KMS-11 (cell line): ENCODE data around the gene SLC8B1.

Experiments used
- H2AFZ ChIP-seq: fragments of 200-600 bp; sonication (generic); 2 replicates; pipeline ENCODE4 v1.6.1; 2016; ENCODE audit warnings: antibody characterized with exemption, mixed run types, low read depth
- H3K27ac ChIP-seq: fragments of 200-600 bp; sonication (generic); 2 replicates; pipeline ENCODE4 v1.6.1; 2016; ENCODE audit warnings: mild to moderate bottlenecking, mixed run types
- H3K27me3 ChIP-seq: fragments of 200-600 bp; sonication (generic); 2 replicates; pipeline ENCODE4 v1.6.1; 2017; ENCODE audit warnings: mild to moderate bottlenecking, low read depth, mixed run types, moderate library complexity; ENCODE audit not compliant: insufficient read depth
- H3K36me3 ChIP-seq: fragments of 200-600 bp; sonication (generic); 2 replicates; pipeline ENCODE4 v1.6.1; 2017; ENCODE audit warnings: mild to moderate bottlenecking, mixed run types; ENCODE audit not compliant: insufficient read depth
- H3K4me1 ChIP-seq: fragments of 200-600 bp; sonication (generic); 2 replicates; pipeline ENCODE4 v1.6.1; 2016; ENCODE audit warnings: mild to moderate bottlenecking, low read depth, mixed run types; ENCODE audit not compliant: poor library complexity, severe bottlenecking
- H3K4me2 ChIP-seq: fragments of 200-600 bp; sonication (generic); 2 replicates; pipeline ENCODE4 v1.7.0; 2016; ENCODE audit warnings: mild to moderate bottlenecking, mixed run types
- H3K4me3 ChIP-seq: fragments of 200-600 bp; sonication (generic); IDR thresholded peaks from 2 replicates; pipeline ENCODE4 v1.6.1; 2017; ENCODE audit warnings: low read depth, low read length, mixed read lengths; ENCODE audit not compliant: insufficient read depth
- H3K79me2 ChIP-seq: fragments of 200-600 bp; sonication (generic); 2 replicates; pipeline ENCODE4 v1.6.1; 2016; ENCODE audit warnings: low read depth, mixed run types; ENCODE audit not compliant: insufficient read depth
- H3K9ac ChIP-seq: fragments of 200-600 bp; sonication (generic); 2 replicates; pipeline ENCODE4 v1.6.1; 2016; ENCODE audit warnings: mild to moderate bottlenecking, mixed run types
- H4K20me1 ChIP-seq: fragments of 200-600 bp; sonication (generic); 2 replicates; pipeline ENCODE4 v1.6.1; 2016; ENCODE audit warnings: mild to moderate bottlenecking, mixed run types; ENCODE audit not compliant: insufficient read depth
- TF ChIP-seq, protein P1 (sequence below): fragments of 200-600 bp; sonication (generic); conservative IDR thresholded peaks from 2 replicates; pipeline ENCODE4 v1.6.1; 2017; ENCODE audit warnings: low read depth, mild to moderate bottlenecking, antibody characterized with exemption, low read length, moderate library complexity, mixed read lengths

The SLC8B1 gene

DNA sequence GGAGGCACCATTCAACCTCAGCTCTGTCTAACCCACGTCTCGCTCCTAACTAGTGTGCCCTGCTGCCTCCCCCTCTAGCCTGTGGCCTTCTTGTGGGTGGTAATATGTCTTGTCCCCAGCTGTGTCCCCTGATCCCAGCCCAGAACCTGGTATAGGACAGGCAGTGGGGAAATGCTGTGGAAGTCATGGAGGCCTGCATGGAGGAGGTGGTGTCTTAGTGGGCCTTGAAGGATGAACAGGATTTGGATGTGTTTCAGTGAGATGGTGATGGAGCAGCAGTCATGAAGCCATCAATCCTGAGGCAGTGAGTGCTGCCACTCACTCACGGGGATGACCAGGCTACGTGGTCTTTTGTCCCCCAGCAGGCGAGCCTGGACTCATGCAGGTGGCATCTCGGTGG is 36.9 kb upstream of the SLC8B1 start:
- no peaks in the 10 kb centered on the region for H3K36me3 ChIP-seq
- H3K4me2 ChIP-seq, result no peak overlapping the region
- H3K79me2 ChIP-seq, result no peaks in the 10 kb centered on the region
- H3K4me3 ChIP-seq, result no peak overlapping the region
- H3K9ac ChIP-seq, result no peak overlapping the region
- H4K20me1 ChIP-seq, result no peaks in the 10 kb centered on the region
- H3K27ac ChIP-seq, result no peak overlapping the region
- TF ChIP-seq, protein P1, sequence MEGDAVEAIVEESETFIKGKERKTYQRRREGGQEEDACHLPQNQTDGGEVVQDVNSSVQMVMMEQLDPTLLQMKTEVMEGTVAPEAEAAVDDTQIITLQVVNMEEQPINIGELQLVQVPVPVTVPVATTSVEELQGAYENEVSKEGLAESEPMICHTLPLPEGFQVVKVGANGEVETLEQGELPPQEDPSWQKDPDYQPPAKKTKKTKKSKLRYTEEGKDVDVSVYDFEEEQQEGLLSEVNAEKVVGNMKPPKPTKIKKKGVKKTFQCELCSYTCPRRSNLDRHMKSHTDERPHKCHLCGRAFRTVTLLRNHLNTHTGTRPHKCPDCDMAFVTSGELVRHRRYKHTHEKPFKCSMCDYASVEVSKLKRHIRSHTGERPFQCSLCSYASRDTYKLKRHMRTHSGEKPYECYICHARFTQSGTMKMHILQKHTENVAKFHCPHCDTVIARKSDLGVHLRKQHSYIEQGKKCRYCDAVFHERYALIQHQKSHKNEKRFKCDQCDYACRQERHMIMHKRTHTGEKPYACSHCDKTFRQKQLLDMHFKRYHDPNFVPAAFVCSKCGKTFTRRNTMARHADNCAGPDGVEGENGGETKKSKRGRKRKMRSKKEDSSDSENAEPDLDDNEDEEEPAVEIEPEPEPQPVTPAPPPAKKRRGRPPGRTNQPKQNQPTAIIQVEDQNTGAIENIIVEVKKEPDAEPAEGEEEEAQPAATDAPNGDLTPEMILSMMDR, result no peak
- no peaks in the 10 kb centered on the region for H3K4me1 ChIP-seq
- no peak overlapping the region for H2AFZ ChIP-seq
- no peaks in the 10 kb centered on the region for H3K27me3 ChIP-seq

DNA sequence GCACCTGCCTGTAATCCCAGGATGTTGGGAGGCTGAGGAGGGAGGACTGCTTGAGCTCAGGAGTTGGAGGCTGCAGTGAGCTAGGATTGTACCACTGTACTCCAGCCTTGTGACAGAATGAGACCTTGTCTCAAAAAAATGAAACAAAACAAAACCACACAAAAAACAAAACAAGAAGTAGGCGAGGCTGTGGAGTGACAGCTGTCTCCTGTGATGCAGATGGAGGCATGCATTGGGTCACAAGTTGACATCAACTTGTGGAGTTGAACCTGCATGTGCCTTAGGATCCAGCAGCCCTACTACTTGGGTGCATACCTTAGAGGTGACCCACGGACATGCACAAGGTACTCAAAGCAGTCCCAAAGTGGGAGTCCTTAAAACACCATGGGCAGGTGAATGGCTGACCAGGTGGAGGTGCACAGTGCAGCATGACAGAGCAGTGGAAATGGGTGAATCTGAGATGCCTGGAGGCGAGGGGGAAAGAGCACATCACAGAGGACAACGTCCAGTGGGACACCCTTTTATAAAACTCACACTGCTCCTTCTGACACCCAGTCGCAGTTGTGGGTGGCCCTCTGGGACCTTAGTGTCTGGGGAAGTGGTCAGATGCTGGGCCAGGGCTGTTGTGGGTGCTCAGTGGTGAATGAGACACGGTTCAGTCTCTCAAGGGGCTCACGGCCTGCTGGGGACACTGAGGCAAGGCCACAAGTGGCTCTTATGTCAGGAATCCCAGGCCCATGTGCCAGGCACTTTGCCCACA is 36.2 kb upstream of the SLC8B1 start:
- no peak overlapping the region for H3K9ac ChIP-seq
- H3K79me2 ChIP-seq, result no peaks in the 10 kb centered on the region
- no peaks in the 10 kb centered on the region for H3K4me1 ChIP-seq
- H4K20me1 ChIP-seq, result no peaks in the 10 kb centered on the region
- no peaks in the 10 kb centered on the region for H3K27me3 ChIP-seq
- no peak overlapping the region for H3K27ac ChIP-seq
- TF ChIP-seq, protein P1, result no peak
- no peak overlapping the region for H3K4me2 ChIP-seq
- no peak overlapping the region for H3K4me3 ChIP-seq
- H2AFZ ChIP-seq, result no peak overlapping the region
- no peaks in the 10 kb centered on the region for H3K36me3 ChIP-seq

DNA sequence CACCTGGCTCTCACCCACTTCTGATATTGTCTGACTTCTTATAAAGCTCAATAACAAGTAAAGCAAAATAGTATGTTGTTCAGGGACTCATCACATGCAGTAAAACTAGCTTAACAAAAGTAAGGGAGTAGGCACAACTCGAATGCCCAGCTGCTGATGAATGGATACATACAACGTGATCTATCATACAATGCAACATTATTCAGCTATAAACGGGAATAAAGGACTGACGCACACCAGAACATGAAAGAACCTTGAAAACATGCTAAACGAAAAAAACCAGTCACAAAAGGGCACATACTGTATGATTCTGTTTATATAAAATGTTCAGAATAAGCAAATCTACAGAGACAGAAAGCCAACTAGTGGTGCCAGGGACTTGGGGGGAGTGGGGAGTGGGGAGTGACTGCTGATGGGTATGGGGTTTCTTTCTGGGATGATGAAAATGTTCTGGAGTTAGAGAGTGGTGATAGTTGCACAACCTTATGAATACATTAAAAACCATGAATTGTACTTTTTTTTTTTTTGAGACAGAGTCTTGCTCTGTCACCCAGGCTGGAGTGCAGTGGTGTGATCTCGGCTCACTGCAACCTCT is 34.6 kb upstream of the SLC8B1 start:
- Histone ChIP-seq H3K27ac (no peak overlapping the region), H4K20me1 (no peaks in the 10 kb centered on the region), H3K4me3 (no peak overlapping the region), H3K9ac (no peak overlapping the region), H3K36me3 (no peaks in the 10 kb centered on the region), H3K4me1 (no peaks in the 10 kb centered on the region), H3K79me2 (no peaks in the 10 kb centered on the region), H3K4me2 (no peak overlapping the region), H2AFZ (no peak overlapping the region), H3K27me3 (no peaks in the 10 kb centered on the region)
- TF ChIP-seq, protein P1, result no peak

DNA sequence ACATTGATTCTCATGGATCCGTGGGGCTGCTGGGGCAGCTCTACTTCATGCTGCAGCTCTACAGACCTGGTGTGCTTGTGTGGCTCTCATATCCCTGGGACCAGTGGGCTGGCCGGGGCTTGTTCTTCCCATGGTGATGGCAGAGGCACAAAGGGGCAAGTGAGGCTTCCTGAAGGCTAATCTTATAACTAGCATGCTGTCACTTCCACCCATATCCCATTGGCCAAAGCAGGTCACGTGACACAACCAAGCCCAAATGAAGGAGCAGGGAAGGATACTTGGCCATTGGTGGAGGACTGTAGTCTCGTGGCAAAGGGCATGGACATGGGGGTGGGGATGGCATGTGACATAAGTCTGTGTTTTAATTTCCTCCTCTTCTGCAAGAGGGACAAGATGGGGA is 33.4 kb upstream of the SLC8B1 start:
- Histone ChIP-seq H3K4me2 (no peak overlapping the region), H3K36me3 (no peaks in the 10 kb centered on the region), H3K79me2 (no peaks in the 10 kb centered on the region), H3K4me1 (no peaks in the 10 kb centered on the region), H3K27ac (no peak overlapping the region), H2AFZ (no peak overlapping the region), H3K27me3 (no peaks in the 10 kb centered on the region), H4K20me1 (no peaks in the 10 kb centered on the region), H3K9ac (no peak overlapping the region), H3K4me3 (no peak overlapping the region)
- TF ChIP-seq, protein P1, result no peak
